ENCODE results near the gene ERVK3-1. TPM values are rescaled to one million over a fixed set of nuclear protein-coding genes. Genes with fewer than 3 reads are reported as not detected.

The ERVK3-1 gene
- total RNA-seq, 8 experiments from 2014 or later, result 38.0 to 72.5 (median 53.6) TPM

- no peak for ATAC-seq (replicated peaks in 6 of 8)
- 33 to 92% (median 68%) methylated on average over 3 to 12 of the region's 23 CpGs; no CpG with 5 or more reads in 4 of the 10 experiments for WGBS, 10 experiments
- in situ Hi-C loops (cut with MboI; ENCODE audit: low pct_unique_long_range_greater_than_20kb in 2 of 9, low sequenced_read_pairs in 9 of 9, unreplicated experiment in 9 of 9), result no loop called here
- Histone ChIP-seq H3K4me3 (no peak overlapping the region), H3K27ac (no peak overlapping the region), H3K4me1 (replicated peaks in 1 of 2) (peaks cover 0 to 5% of the 10 kb centered on the region in 2 donors)
Measured at GRCh38 chr19:58351990-58352755, 47.0 kb downstream of the ERVK3-1 start.

- Histone ChIP-seq H3K4me3 (no peak within 1 kb of the TSS), H3K4me1 (replicated peaks in 1 of 2) (peaks cover 5% of the 10 kb centered on the region in 2 donors), H3K27ac (no peak within 1 kb of the TSS)
- ATAC-seq (replicated peaks in 6 of 8), result peak in 1 of 8 experiments; percentile 6
- WGBS, 10 experiments, result 92 to 100% (median 100%) methylated on average over 1 to 5 of the region's 26 CpGs; no CpG with 5 or more reads in 7 of the 10 experiments
- in situ Hi-C loops (cut with MboI; ENCODE audit: low pct_unique_long_range_greater_than_20kb in 2 of 9, low sequenced_read_pairs in 9 of 9, unreplicated experiment in 9 of 9), result no loop called here
Measured at GRCh38 chr19:58352760-58353671, 47.8 kb downstream of the ERVK3-1 start, which contains the start of gene A1BG. Gene A1BG, minus strand, starts transcription at chr19:58353492. Its CDS starts 55 bp downstream, at chr19:58353437.

GRCh38 chr19:58353717-58354477 lies 48.7 kb downstream of the ERVK3-1 start:
- in situ Hi-C loops (cut with MboI; ENCODE audit: low pct_unique_long_range_greater_than_20kb in 2 of 9, low sequenced_read_pairs in 9 of 9, unreplicated experiment in 9 of 9), result no loop called here

GRCh38 chr19:58354478-58355030 lies 49.4 kb downstream of the ERVK3-1 start:
- Histone ChIP-seq H3K4me3 (no peak overlapping the region), H3K4me1 (replicated peaks in 1 of 2) (peaks cover 0 to 5% of the 10 kb centered on the region in 2 donors), H3K27ac (no peak overlapping the region)
- WGBS, 10 experiments, result 29 to 100% (median 38%) methylated on average over 1 to 3 of the region's 6 CpGs; no CpG with 5 or more reads in 6 of the 10 experiments
- in situ Hi-C loops (cut with MboI; ENCODE audit: low pct_unique_long_range_greater_than_20kb in 2 of 9, low sequenced_read_pairs in 9 of 9, unreplicated experiment in 9 of 9), result no loop called here
- ATAC-seq (replicated peaks in 6 of 8), result no peak

More at GRCh38 chr19:58353717-58354477, 48.7 kb downstream of the ERVK3-1 start:
- Histone ChIP-seq H3K4me1 (replicated peaks in 1 of 2) (peaks cover 0 to 5% of the 10 kb centered on the region in 2 donors), H3K27ac (no peak overlapping the region), H3K4me3 (no peak overlapping the region)
- WGBS, 10 experiments, result 61 to 92% (median 90%) methylated on average over 2 to 6 of the region's 15 CpGs; no CpG with 5 or more reads in 6 of the 10 experiments
- no peak for ATAC-seq (replicated peaks in 6 of 8)

- no peak overlapping the region for H3K27ac ChIP-seq
- in situ Hi-C loops (cut with MboI; ENCODE audit: low pct_unique_long_range_greater_than_20kb in 2 of 9, low sequenced_read_pairs in 9 of 9, unreplicated experiment in 9 of 9), result no loop called here
- WGBS, 10 experiments, result 40 to 100% (median 93%) methylated on average over 1 to 5 of the region's 10 CpGs; no CpG with 5 or more reads in 2 of the 10 experiments
- H3K4me3 ChIP-seq, result no peak overlapping the region
- ATAC-seq (replicated peaks in 6 of 8), result no peak
- H3K4me1 ChIP-seq (replicated peaks in 1 of 2), result peaks cover 0 to 5% of the 10 kb centered on the region in 2 donors
Measured at GRCh38 chr19:58355215-58355796, 50.1 kb downstream of the ERVK3-1 start.

GRCh38 chr19:58355908-58356765 lies 51.0 kb downstream of the ERVK3-1 start:
- 4 to 100% (median 84%) methylated on average over 1 to 23 of the region's 94 CpGs; no CpG with 5 or more reads in 5 of the 10 experiments for WGBS, 10 experiments
- H3K27ac ChIP-seq, result no peak overlapping the region
- peaks cover 3 to 6% of the 10 kb centered on the region in 2 donors for H3K4me1 ChIP-seq (replicated peaks in 1 of 2)
- no peak overlapping the region for H3K4me3 ChIP-seq
- peak in 2 of 8 experiments; percentile 41 to 70 for ATAC-seq (replicated peaks in 6 of 8)
- in situ Hi-C loops (cut with MboI; ENCODE audit: low pct_unique_long_range_greater_than_20kb in 2 of 9, low sequenced_read_pairs in 9 of 9, unreplicated experiment in 9 of 9), result no loop called here

GRCh38 chr19:58356766-58357480 lies 51.7 kb downstream of the ERVK3-1 start:
- ATAC-seq (replicated peaks in 6 of 8), result peak in 2 of 8 experiments; percentile 32 to 34
- peaks cover 8 to 10% of the 10 kb centered on the region in 2 donors for H3K4me1 ChIP-seq (replicated peaks in 1 of 2)
- in situ Hi-C loops (cut with MboI; ENCODE audit: low pct_unique_long_range_greater_than_20kb in 2 of 9, low sequenced_read_pairs in 9 of 9, unreplicated experiment in 9 of 9), result no loop called here
- H3K27ac ChIP-seq, result no peak overlapping the region
- no peak overlapping the region for H3K4me3 ChIP-seq
- 0 to 100% (median 70%) methylated on average over 1 to 3 of the region's 75 CpGs; no CpG with 5 or more reads in 6 of the 10 experiments for WGBS, 10 experiments

- H3K27ac ChIP-seq, result no peak overlapping the region
- H3K4me1 ChIP-seq (replicated peaks in 1 of 2), result peaks cover 8 to 10% of the 10 kb centered on the region in 2 donors
- no peak for ATAC-seq (replicated peaks in 6 of 8)
- H3K4me3 ChIP-seq, result no peak overlapping the region
- WGBS, 10 experiments, result 40 to 100% (median 66%) methylated on average over 1 to 6 of the region's 19 CpGs; no CpG with 5 or more reads in 6 of the 10 experiments
- in situ Hi-C loops (cut with MboI; ENCODE audit: low pct_unique_long_range_greater_than_20kb in 2 of 9, low sequenced_read_pairs in 9 of 9, unreplicated experiment in 9 of 9), result no loop called here
Measured at GRCh38 chr19:58357481-58358145, 52.4 kb downstream of the ERVK3-1 start.

- peak; percentile 9 to 33 (median 18) for ATAC-seq (replicated peaks in 6 of 8)
- Histone ChIP-seq H3K4me3 (peak overlapping the region; percentile 48 to 81 (median 68)), H3K4me1 (replicated peaks in 1 of 2) (peaks cover 8 to 10% of the 10 kb centered on the region in 2 donors), H3K27ac (peak overlapping the region; percentile 95)
- in situ Hi-C loops (cut with MboI; ENCODE audit: low pct_unique_long_range_greater_than_20kb in 2 of 9, low sequenced_read_pairs in 9 of 9, unreplicated experiment in 9 of 9), result no loop called here
- WGBS, 10 experiments, result 0 to 6% (median 2%) methylated on average over 2 to 17 of the region's 28 CpGs; no CpG with 5 or more reads in 6 of the 10 experiments
Measured at GRCh38 chr19:58361900-58362271, 56.7 kb downstream of the ERVK3-1 start.

- H3K27ac ChIP-seq, result peak within 1 kb of the TSS; percentile 95
- H3K4me1 ChIP-seq (replicated peaks in 1 of 2), result peaks cover 8 to 10% of the 10 kb centered on the region in 2 donors
- ATAC-seq (replicated peaks in 6 of 8), result peak; percentile 86 to 93 (median 92)
- peak within 1 kb of the TSS; percentile 48 to 81 (median 68) for H3K4me3 ChIP-seq
- 0% methylated on average over 1 to 11 of the region's 74 CpGs; no CpG with 5 or more reads in 6 of the 10 experiments for WGBS, 10 experiments
- in situ Hi-C loops (cut with MboI; ENCODE audit: low pct_unique_long_range_greater_than_20kb in 2 of 9, low sequenced_read_pairs in 9 of 9, unreplicated experiment in 9 of 9), result no loop called here
Measured at GRCh38 chr19:58362272-58362994, 57.3 kb downstream of the ERVK3-1 start, which contains the start of gene ZNF497. Gene ZNF497, minus strand, starts transcription at chr19:58362751. Its CDS starts 5,116 bp downstream, at chr19:58357635.
